Measurements from ENCODE around the gene VCAM1. TPM values are rescaled to one million over a fixed set of nuclear protein-coding genes. Genes with fewer than 3 reads are reported as not detected.

The VCAM1 gene
- total and polyA plus RNA-seq, 2 experiments from 2014 or later, result not detected

GRCh38 chr1:100717218-100717617 is 2.3 kb upstream of the VCAM1 start:
- Histone ChIP-seq H3K9me2 (ENCODE audit: insufficient read depth) (peaks cover 3% of the 10 kb centered on the region; the same call in 1 of the 2 replicates), H3K27me3 (ENCODE audit: insufficient read depth) (no peaks in the 10 kb centered on the region), H3K36me3 (ENCODE audit: insufficient read depth) (no peaks in the 10 kb centered on the region), H3F3A (replicated peaks; ENCODE audit: low read depth) (no peaks in the 10 kb centered on the region), H3K27ac (ENCODE audit: low read depth) (no peak overlapping the region), H3K4me1 (ENCODE audit: insufficient read depth) (no peaks in the 10 kb centered on the region), H3K4me3 (no peak overlapping the region), H2AFZ (no peak overlapping the region), H3K79me2 (replicated peaks; ENCODE audit: insufficient read depth) (no peaks in the 10 kb centered on the region), H3K4me2 (no peak overlapping the region), H4K20me1 (replicated peaks; ENCODE audit: insufficient read depth) (no peaks in the 10 kb centered on the region)
- ATAC-seq (no peak), DNase-seq (ENCODE audit: low spot score) (no peak)
- no peak overlapping the region for H3K27ac Mint-ChIP-seq
- H3K36me3 Mint-ChIP-seq (ENCODE audit: low read depth), result no peaks in the 10 kb centered on the region
- H3K4me1 Mint-ChIP-seq, result peaks cover 8% of the 10 kb centered on the region; the same call in 2 of the 3 replicates
- H3K9me3 Mint-ChIP-seq, result no peaks in the 10 kb centered on the region
- H3K27me3 Mint-ChIP-seq (ENCODE audit: insufficient read depth, low read depth, poor library complexity), result no peaks in the 10 kb centered on the region
- H3K4me3 Mint-ChIP-seq, result no peak overlapping the region
- TF ChIP-seq ETS1 (IDR thresholded peaks at IDR 0.05) (no peak), ZNF114 (CRISPR knock-in tag; IDR thresholded peaks at IDR 0.05) (no peak), REST (IDR thresholded peaks at IDR 0.05; ENCODE audit: unreplicated experiment) (no peak), CTCF (conservative IDR thresholded peaks at IDR 0.05; ENCODE audit: low read depth in 2 of 2) (no peak), EZH2phosphoT487 (IDR thresholded peaks at IDR 0.05; ENCODE audit: unreplicated experiment) (no peak), STAT1 (IDR thresholded peaks at IDR 0.05; ENCODE audit: unreplicated experiment) (no peak), CREB1 (CRISPR knock-in tag; IDR thresholded peaks at IDR 0.05; ENCODE audit: low read depth) (no peak)

- H4K20me1 ChIP-seq (replicated peaks; ENCODE audit: insufficient read depth), result no peaks in the 10 kb centered on the region
- no peaks in the 10 kb centered on the region for H3K9me2 ChIP-seq (ENCODE audit: insufficient read depth)
- no peaks in the 10 kb centered on the region for H3K36me3 ChIP-seq (ENCODE audit: insufficient read depth)
- no peak overlapping the region for H3K4me2 ChIP-seq
- ATAC-seq (no peak), DNase-seq (ENCODE audit: low spot score) (no peak)
- H3K4me1 ChIP-seq (ENCODE audit: insufficient read depth), result no peaks in the 10 kb centered on the region
- no peak overlapping the region for H2AFZ ChIP-seq
- H3K9me3 Mint-ChIP-seq, result no peaks in the 10 kb centered on the region
- no peaks in the 10 kb centered on the region for H3K36me3 Mint-ChIP-seq (ENCODE audit: low read depth)
- H3K27ac Mint-ChIP-seq, result no peak overlapping the region
- H3K27me3 Mint-ChIP-seq (ENCODE audit: insufficient read depth, low read depth, poor library complexity), result no peaks in the 10 kb centered on the region
- H3K4me1 Mint-ChIP-seq, result peaks cover 8% of the 10 kb centered on the region; the same call in 2 of the 3 replicates
- H3K79me2 ChIP-seq (replicated peaks; ENCODE audit: insufficient read depth), result no peaks in the 10 kb centered on the region
- H3K27ac ChIP-seq (ENCODE audit: low read depth), result no peak overlapping the region
- no peaks in the 10 kb centered on the region for H3K27me3 ChIP-seq (ENCODE audit: insufficient read depth)
- H3K4me3 Mint-ChIP-seq, result no peak overlapping the region
- no peak overlapping the region for H3K4me3 ChIP-seq
- H3F3A ChIP-seq (replicated peaks; ENCODE audit: low read depth), result no peaks in the 10 kb centered on the region
- TF ChIP-seq POLR2AphosphoS5 (IDR thresholded peaks at IDR 0.05; ENCODE audit: low read depth) (no peak), NANOG (IDR thresholded peaks at IDR 0.05; ENCODE audit: borderline replicate concordance) (no peak), CREB1 (CRISPR knock-in tag; IDR thresholded peaks at IDR 0.05; ENCODE audit: low read depth) (no peak), EZH2phosphoT487 (IDR thresholded peaks at IDR 0.05; ENCODE audit: unreplicated experiment) (no peak), JUNB (IDR thresholded peaks at IDR 0.05; ENCODE audit: unreplicated experiment) (no peak), ETS1 (IDR thresholded peaks at IDR 0.05) (no peak), STAT1 (IDR thresholded peaks at IDR 0.05; ENCODE audit: unreplicated experiment) (no peak), REST (IDR thresholded peaks at IDR 0.05; ENCODE audit: unreplicated experiment) (no peak), EZH2 (IDR thresholded peaks at IDR 0.05; ENCODE audit: low read depth, unreplicated experiment) (no peak)
Measured at GRCh38 chr1:100718581-100718980, 961 bp upstream of the VCAM1 start.
